ENCODE measurements around the gene ADCY5.

DNA sequence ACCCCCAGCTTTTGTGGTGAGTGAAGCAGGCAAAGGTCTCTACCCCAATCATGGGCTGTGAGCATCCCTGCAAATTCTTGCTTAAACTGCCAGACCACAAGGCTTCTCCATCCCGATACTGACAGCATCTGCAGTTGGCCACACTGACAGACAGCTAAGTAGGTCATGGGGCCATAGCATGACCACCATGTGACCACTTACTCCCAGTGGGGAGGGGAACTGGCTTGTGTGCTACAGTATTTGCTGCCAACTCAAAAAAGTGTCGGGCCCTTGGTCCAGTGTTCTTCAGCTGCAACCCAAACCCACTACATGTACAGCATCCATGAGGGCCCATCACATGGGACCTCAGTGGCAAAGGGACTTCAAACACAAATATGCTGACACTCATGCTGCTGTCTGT lies 143.7 kb downstream of the ADCY5 start:
- TF ChIP-seq POLR2AphosphoS5 (IDR thresholded peaks at IDR 0.05; ENCODE audit: low read depth, low read length) (no peak), POLR2A (IDR thresholded peaks at IDR 0.05; ENCODE audit: low read depth, low read length) (no peak)

Measured in GM12892 (cell line).